Measurements from ENCODE around the gene ILRUN. TPM values are rescaled to one million over a fixed set of nuclear protein-coding genes. Genes with fewer than 3 reads are reported as not detected.

The ILRUN gene
- total and polyA plus RNA-seq, 9 of the 15 experiments (the other 6 are each of a cell fraction or from before 2014, with no cell fraction given): 24.9 to 78.9 (median 53.4) TPM

DNA sequence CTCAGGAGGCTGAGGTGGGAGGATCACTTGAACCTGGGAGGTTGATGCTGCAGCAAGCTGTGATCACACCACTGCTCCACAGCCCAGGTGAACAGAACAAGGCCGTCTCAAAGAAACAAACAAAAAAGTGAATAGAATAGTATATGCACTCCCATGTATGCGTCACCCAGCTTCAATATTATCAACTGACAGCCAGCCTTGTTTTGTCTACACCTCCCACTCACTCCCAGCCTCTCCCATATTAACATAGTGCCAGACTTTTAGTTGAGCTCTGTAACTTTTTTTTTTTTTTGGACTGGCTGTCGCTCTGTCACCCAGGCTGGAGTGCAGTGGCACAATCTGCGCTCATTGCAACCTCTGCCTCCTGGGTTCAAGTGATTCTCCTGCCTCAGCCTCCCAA is 18.1 kb upstream of the ILRUN start (continued):
- TF ChIP-seq, protein P1, sequence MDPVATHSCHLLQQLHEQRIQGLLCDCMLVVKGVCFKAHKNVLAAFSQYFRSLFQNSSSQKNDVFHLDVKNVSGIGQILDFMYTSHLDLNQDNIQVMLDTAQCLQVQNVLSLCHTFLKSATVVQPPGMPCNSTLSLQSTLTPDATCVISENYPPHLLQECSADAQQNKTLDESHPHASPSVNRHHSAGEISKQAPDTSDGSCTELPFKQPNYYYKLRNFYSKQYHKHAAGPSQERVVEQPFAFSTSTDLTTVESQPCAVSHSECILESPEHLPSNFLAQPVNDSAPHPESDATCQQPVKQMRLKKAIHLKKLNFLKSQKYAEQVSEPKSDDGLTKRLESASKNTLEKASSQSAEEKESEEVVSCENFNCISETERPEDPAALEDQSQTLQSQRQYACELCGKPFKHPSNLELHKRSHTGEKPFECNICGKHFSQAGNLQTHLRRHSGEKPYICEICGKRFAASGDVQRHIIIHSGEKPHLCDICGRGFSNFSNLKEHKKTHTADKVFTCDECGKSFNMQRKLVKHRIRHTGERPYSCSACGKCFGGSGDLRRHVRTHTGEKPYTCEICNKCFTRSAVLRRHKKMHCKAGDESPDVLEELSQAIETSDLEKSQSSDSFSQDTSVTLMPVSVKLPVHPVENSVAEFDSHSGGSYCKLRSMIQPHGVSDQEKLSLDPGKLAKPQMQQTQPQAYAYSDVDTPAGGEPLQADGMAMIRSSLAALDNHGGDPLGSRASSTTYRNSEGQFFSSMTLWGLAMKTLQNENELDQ (CRISPR knock-in tag; IDR thresholded peaks at IDR 0.05; ENCODE audit: borderline replicate concordance): no peak
- TF ChIP-seq FOXK2 (conservative IDR thresholded peaks at IDR 0.05 in 1 of 2, IDR thresholded peaks at IDR 0.05 in 1 of 2; ENCODE audit: low read depth in 2 of 2): peak; percentile 55 to 65; a peak in 2 of 4 replicates
- TF ChIP-seq, protein P2, sequence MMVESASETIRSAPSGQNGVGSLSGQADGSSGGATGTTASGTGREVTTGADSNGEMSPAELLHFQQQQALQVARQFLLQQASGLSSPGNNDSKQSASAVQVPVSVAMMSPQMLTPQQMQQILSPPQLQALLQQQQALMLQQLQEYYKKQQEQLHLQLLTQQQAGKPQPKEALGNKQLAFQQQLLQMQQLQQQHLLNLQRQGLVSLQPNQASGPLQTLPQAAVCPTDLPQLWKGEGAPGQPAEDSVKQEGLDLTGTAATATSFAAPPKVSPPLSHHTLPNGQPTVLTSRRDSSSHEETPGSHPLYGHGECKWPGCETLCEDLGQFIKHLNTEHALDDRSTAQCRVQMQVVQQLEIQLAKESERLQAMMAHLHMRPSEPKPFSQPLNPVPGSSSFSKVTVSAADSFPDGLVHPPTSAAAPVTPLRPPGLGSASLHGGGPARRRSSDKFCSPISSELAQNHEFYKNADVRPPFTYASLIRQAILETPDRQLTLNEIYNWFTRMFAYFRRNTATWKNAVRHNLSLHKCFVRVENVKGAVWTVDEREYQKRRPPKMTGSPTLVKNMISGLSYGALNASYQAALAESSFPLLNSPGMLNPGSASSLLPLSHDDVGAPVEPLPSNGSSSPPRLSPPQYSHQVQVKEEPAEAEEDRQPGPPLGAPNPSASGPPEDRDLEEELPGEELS (CRISPR knock-in tag; IDR thresholded peaks at IDR 0.05; ENCODE audit: borderline replicate concordance): no peak
- no peak for TF ChIP-seq PML (IDR thresholded peaks at IDR 0.05; ENCODE audit: low read length)
- TF ChIP-seq, protein P3, sequence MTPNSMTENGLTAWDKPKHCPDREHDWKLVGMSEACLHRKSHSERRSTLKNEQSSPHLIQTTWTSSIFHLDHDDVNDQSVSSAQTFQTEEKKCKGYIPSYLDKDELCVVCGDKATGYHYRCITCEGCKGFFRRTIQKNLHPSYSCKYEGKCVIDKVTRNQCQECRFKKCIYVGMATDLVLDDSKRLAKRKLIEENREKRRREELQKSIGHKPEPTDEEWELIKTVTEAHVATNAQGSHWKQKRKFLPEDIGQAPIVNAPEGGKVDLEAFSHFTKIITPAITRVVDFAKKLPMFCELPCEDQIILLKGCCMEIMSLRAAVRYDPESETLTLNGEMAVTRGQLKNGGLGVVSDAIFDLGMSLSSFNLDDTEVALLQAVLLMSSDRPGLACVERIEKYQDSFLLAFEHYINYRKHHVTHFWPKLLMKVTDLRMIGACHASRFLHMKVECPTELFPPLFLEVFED (CRISPR knock-in tag; conservative IDR thresholded peaks at IDR 0.05): no peak
- TF ChIP-seq, protein P4, sequence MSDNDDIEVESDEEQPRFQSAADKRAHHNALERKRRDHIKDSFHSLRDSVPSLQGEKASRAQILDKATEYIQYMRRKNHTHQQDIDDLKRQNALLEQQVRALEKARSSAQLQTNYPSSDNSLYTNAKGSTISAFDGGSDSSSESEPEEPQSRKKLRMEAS (CRISPR knock-in tag; IDR thresholded peaks at IDR 0.05): no peak; the same call in 1 of the 2 replicates
- TF ChIP-seq SREBF2 (CRISPR knock-in tag; IDR thresholded peaks at IDR 0.05): no peak
- peak; percentile 72 for TF ChIP-seq BCOR (IDR thresholded peaks at IDR 0.05)
- TF ChIP-seq, protein P5, sequence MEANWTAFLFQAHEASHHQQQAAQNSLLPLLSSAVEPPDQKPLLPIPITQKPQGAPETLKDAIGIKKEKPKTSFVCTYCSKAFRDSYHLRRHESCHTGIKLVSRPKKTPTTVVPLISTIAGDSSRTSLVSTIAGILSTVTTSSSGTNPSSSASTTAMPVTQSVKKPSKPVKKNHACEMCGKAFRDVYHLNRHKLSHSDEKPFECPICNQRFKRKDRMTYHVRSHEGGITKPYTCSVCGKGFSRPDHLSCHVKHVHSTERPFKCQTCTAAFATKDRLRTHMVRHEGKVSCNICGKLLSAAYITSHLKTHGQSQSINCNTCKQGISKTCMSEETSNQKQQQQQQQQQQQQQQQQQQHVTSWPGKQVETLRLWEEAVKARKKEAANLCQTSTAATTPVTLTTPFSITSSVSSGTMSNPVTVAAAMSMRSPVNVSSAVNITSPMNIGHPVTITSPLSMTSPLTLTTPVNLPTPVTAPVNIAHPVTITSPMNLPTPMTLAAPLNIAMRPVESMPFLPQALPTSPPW (CRISPR knock-in tag; IDR thresholded peaks at IDR 0.05): 0 out of 2 replicates have a peak, but pooled peaks have one; percentile 14
- peak; percentile 82 for TF ChIP-seq FOSL1 (tag; conservative IDR thresholded peaks at IDR 0.05)
- TF ChIP-seq ARID2 (IDR thresholded peaks at IDR 0.05): no peak
- TF ChIP-seq ZNF668 (CRISPR knock-in tag; IDR thresholded peaks at IDR 0.05): no peak
- no peak for TF ChIP-seq ATF1 (CRISPR knock-in tag; IDR thresholded peaks at IDR 0.05)
- peak; percentile 61 for TF ChIP-seq ATF1 (tag; IDR thresholded peaks at IDR 0.05)
- TF ChIP-seq, protein P6, sequence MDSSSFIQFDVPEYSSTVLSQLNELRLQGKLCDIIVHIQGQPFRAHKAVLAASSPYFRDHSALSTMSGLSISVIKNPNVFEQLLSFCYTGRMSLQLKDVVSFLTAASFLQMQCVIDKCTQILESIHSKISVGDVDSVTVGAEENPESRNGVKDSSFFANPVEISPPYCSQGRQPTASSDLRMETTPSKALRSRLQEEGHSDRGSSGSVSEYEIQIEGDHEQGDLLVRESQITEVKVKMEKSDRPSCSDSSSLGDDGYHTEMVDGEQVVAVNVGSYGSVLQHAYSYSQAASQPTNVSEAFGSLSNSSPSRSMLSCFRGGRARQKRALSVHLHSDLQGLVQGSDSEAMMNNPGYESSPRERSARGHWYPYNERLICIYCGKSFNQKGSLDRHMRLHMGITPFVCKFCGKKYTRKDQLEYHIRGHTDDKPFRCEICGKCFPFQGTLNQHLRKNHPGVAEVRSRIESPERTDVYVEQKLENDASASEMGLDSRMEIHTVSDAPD (CRISPR knock-in tag; IDR thresholded peaks at IDR 0.05): no peak
- no peak for TF ChIP-seq CSDE1 (IDR thresholded peaks at IDR 0.05)
- TF ChIP-seq HDAC3 (IDR thresholded peaks at IDR 0.05; ENCODE audit: borderline replicate concordance, partially characterized antibody): peak; percentile 77
- no peak for TF ChIP-seq XRCC3 (IDR thresholded peaks at IDR 0.05)
- no peak for TF ChIP-seq MXI1 (IDR thresholded peaks at IDR 0.05; ENCODE audit: low read depth, low read length)
- TF ChIP-seq BACH1 (tag; IDR thresholded peaks at IDR 0.05): no peak
- no peak for TF ChIP-seq CREBBP (IDR thresholded peaks at IDR 0.05; ENCODE audit: low read depth, low read length)
- TF ChIP-seq NFRKB (IDR thresholded peaks at IDR 0.05; ENCODE audit: low read depth): no peak

Data from K562 (cell line).